NCI-H1105 (cell line): ENCODE results near the gene SLC5A3.

Experiments
- DNase-seq: peaks from one replicate; lab custom pipeline; 2025; lab: John Stamatoyannopoulos, UW

Gene SLC5A3

GRCh38 chr21:34073032-34073748 is at the start of gene SLC5A3, which contains the start of gene MRPS6:
TSS of gene SLC5A3 (plus strand) at chr21:34073578. CDS start at chr21:34095199, 21,621 bp downstream.
TSS of gene MRPS6 (plus strand) at chr21:34073578. CDS start at chr21:34073701, 123 bp downstream.
- peak; percentile 74 for DNase-seq

GRCh38 chr21:34023691-34024373 is 49.5 kb upstream of the SLC5A3 start:
- no peak for DNase-seq

- DNase-seq = no peak
These were observed 49.0 kb upstream of the SLC5A3 start for GRCh38 chr21:34024374-34024693.

GRCh38 chr21:34027721-34028461 is 45.5 kb upstream of the SLC5A3 start:
- no peak for DNase-seq

GRCh38 chr21:34029743-34030528 is 43.4 kb upstream of the SLC5A3 start:
- no peak for DNase-seq

GRCh38 chr21:34031835-34032370 is 41.5 kb upstream of the SLC5A3 start:
- no peak for DNase-seq

GRCh38 chr21:34034369-34035014 is 38.9 kb upstream of the SLC5A3 start:
- no peak for DNase-seq

GRCh38 chr21:34035619-34036354 is 37.6 kb upstream of the SLC5A3 start:
- no peak for DNase-seq

- no peak for DNase-seq
These were observed 36.2 kb upstream of the SLC5A3 start for GRCh38 chr21:34037009-34037795.

GRCh38 chr21:34039678-34040382 is 33.5 kb upstream of the SLC5A3 start:
- DNase-seq = no peak

- DNase-seq = no peak
These were observed 30.6 kb upstream of the SLC5A3 start for GRCh38 chr21:34042735-34043134.

- no peak for DNase-seq
These were observed 30.0 kb upstream of the SLC5A3 start for GRCh38 chr21:34043333-34043732.

GRCh38 chr21:34046917-34047316 is 26.5 kb upstream of the SLC5A3 start:
- no peak for DNase-seq

- no peak for DNase-seq
These were observed 25.5 kb upstream of the SLC5A3 start for GRCh38 chr21:34047835-34048234.

GRCh38 chr21:34052171-34052570 is 21.2 kb upstream of the SLC5A3 start:
- DNase-seq = no peak

GRCh38 chr21:34054259-34054658 is 19.1 kb upstream of the SLC5A3 start:
- DNase-seq = no peak

GRCh38 chr21:34055615-34056014 is 17.8 kb upstream of the SLC5A3 start:
- DNase-seq = no peak

- no peak for DNase-seq
These were observed 11.4 kb upstream of the SLC5A3 start for GRCh38 chr21:34061983-34062382.

GRCh38 chr21:34065027-34065426 is 8.4 kb upstream of the SLC5A3 start:
- no peak for DNase-seq
